Measurements from ENCODE around the gene RAB3B.

Gene RAB3B

DNA sequence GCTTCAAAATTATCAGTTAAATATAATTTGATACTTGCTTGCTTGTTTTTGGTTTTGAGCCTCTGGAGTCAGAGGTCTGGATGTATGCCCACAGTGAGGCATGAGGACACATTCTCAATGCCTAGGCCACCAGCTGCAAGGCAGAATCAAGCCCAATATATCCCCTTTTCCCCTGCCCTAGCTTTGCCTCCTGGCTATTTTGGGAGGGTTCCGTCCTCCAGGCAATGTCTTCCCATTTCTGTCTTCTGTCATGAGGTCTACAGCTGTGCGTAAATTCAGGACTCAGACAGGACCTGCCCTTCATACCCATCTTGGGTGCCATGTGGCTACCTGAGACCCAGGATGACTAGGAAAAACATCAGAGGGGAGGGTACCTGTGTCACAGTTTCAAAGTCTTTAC, 131.2 kb downstream of the RAB3B start:
- TF ChIP-seq, protein P1, sequence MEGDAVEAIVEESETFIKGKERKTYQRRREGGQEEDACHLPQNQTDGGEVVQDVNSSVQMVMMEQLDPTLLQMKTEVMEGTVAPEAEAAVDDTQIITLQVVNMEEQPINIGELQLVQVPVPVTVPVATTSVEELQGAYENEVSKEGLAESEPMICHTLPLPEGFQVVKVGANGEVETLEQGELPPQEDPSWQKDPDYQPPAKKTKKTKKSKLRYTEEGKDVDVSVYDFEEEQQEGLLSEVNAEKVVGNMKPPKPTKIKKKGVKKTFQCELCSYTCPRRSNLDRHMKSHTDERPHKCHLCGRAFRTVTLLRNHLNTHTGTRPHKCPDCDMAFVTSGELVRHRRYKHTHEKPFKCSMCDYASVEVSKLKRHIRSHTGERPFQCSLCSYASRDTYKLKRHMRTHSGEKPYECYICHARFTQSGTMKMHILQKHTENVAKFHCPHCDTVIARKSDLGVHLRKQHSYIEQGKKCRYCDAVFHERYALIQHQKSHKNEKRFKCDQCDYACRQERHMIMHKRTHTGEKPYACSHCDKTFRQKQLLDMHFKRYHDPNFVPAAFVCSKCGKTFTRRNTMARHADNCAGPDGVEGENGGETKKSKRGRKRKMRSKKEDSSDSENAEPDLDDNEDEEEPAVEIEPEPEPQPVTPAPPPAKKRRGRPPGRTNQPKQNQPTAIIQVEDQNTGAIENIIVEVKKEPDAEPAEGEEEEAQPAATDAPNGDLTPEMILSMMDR (IDR thresholded peaks at IDR 0.05; ENCODE audit: extremely low read depth, insufficient read depth, missing control alignments) = no peak
- in situ Hi-C loops (cut with MboI; ENCODE audit: low pct_unique_long_range_greater_than_20kb, low sequenced_read_pairs, unreplicated experiment) = no loop called here
- DNase-seq (ENCODE audit: low spot score) = no peak

DNA sequence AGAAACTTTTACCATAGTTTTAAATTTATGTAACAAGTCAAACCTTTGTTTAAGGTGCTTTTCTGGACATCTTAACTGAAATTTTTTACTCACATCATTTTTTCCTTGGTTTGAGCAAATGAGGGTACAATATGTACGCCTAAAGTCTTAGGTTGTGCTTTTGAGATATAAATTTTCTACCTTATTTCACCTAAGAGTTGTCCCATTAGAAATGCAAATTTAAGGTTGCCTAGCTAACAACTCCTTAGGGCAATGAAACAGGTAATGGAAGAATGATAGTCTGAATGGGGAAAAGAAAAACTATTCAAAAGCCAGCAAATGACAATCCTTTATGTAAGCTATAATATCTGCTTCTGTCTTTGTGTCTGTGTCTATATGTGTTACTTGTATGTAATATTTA, 131.6 kb downstream of the RAB3B start:
- TF ChIP-seq, protein P1 (IDR thresholded peaks at IDR 0.05; ENCODE audit: extremely low read depth, insufficient read depth, missing control alignments) = no peak
- no peak for DNase-seq (ENCODE audit: low spot score)
- in situ Hi-C loops (cut with MboI; ENCODE audit: low pct_unique_long_range_greater_than_20kb, low sequenced_read_pairs, unreplicated experiment) = no loop called here

Measured in GM13977 (cell line).